GM23338 (cell line): Measurements from ENCODE around the gene NLRC5. TPM values are rescaled to one million over a fixed set of nuclear protein-coding genes. Genes with fewer than 3 reads are reported as not detected.

ENCODE experiments used
- ATAC-seq: fragments of 200-7000 bp; cut with Tn5 transposase; 3 replicates; pipeline ENCODE4 v1.9.1; 2020
- DNase-seq: peaks from one replicate; pipeline ENCODE4 v3.0.0-alpha.2; 2015; ENCODE audit warnings: low spot score
- H2AFZ ChIP-seq: fragments of 200-600 bp; sonication (generic); 2 replicates; pipeline ENCODE4 v1.8.0; 2016; ENCODE audit warnings: antibody characterized with exemption, mild to moderate bottlenecking, moderate library complexity
- H3F3A ChIP-seq: fragments of 200-600 bp; sonication (generic); replicated peaks from 2 replicates; pipeline ENCODE4 v1.8.0; 2017; ENCODE audit warnings: antibody characterized with exemption, mixed run types, low read depth
- H3K27ac ChIP-seq: fragments of 200-600 bp; sonication (generic); 2 replicates; pipeline ENCODE4 v1.6.1; 2016; ENCODE audit warnings: low read depth
- H3K27me3 ChIP-seq: fragments of 200-600 bp; sonication (generic); 2 replicates; pipeline ENCODE4 v1.8.0; 2016; ENCODE audit warnings: mild to moderate bottlenecking, mixed run types, moderate library complexity; ENCODE audit not compliant: insufficient read depth
- H3K36me3 ChIP-seq: fragments of 200-600 bp; sonication (generic); 2 replicates; pipeline ENCODE4 v1.8.0; 2016; ENCODE audit warnings: mild to moderate bottlenecking; ENCODE audit not compliant: insufficient read depth
- H3K4me1 ChIP-seq: fragments of 200-600 bp; sonication (generic); 2 replicates; pipeline ENCODE4 v1.8.0; 2016; ENCODE audit warnings: mild to moderate bottlenecking, moderate library complexity; ENCODE audit not compliant: insufficient read depth
- H3K4me2 ChIP-seq: fragments of 200-600 bp; sonication (generic); 2 replicates; pipeline ENCODE4 v1.7.1; 2017; ENCODE audit warnings: mixed run types
- H3K4me3 ChIP-seq: fragments of 200-600 bp; sonication (generic); 2 replicates; pipeline ENCODE4 v1.6.1; 2016; ENCODE audit warnings: mixed run types
- H3K79me2 ChIP-seq: fragments of 200-600 bp; sonication (generic); replicated peaks from 2 replicates; pipeline ENCODE4 v1.8.0; 2017; ENCODE audit warnings: mild to moderate bottlenecking; ENCODE audit not compliant: insufficient read depth
- H3K9me2 ChIP-seq: fragments of 200-600 bp; sonication (generic); 2 replicates; pipeline ENCODE4 v1.8.0; 2017; ENCODE audit not compliant: insufficient read depth
- H4K20me1 ChIP-seq: fragments of 200-600 bp; sonication (generic); replicated peaks from 2 replicates; pipeline ENCODE4 v1.8.0; 2017; ENCODE audit warnings: mild to moderate bottlenecking; ENCODE audit not compliant: insufficient read depth
- H3K27ac Mint-ChIP-seq: 2 replicates; pipeline ENCODE4 v1.8.0; 2020; ENCODE audit warnings: inconsistent platforms, mild to moderate bottlenecking, moderate library complexity, mixed read lengths
- H3K27me3 Mint-ChIP-seq: 3 replicates; pipeline ENCODE4 v1.8.0; 2022; ENCODE audit warnings: low read depth, mild to moderate bottlenecking, moderate library complexity, mixed read lengths, inconsistent platforms; ENCODE audit not compliant: insufficient read depth, poor library complexity
- H3K36me3 Mint-ChIP-seq: 3 replicates; pipeline ENCODE4 v1.8.0; 2021; ENCODE audit warnings: low read depth, mild to moderate bottlenecking, inconsistent platforms, moderate library complexity, mixed read lengths
- H3K4me1 Mint-ChIP-seq: 3 replicates; pipeline ENCODE4 v1.8.0; 2020; ENCODE audit warnings: mild to moderate bottlenecking, inconsistent platforms, mixed read lengths
- H3K4me3 Mint-ChIP-seq: 3 replicates; pipeline ENCODE4 v1.8.0; 2021; ENCODE audit warnings: moderate library complexity, mild to moderate bottlenecking, inconsistent platforms, mixed read lengths
- H3K9me3 Mint-ChIP-seq: 3 replicates; pipeline ENCODE4 v1.8.0; 2020; ENCODE audit warnings: moderate library complexity, mild to moderate bottlenecking, inconsistent platforms, mixed read lengths
- CREB1 ChIP-seq: fragments of 250-450 bp; sonication (Bioruptor Pico); IDR thresholded peaks from 2 replicates; pipeline ENCODE4 v1.5.0; 2020; ENCODE audit warnings: low read depth, mild to moderate bottlenecking, moderate library complexity
- ETS1 ChIP-seq: IDR thresholded peaks from 2 replicates; pipeline ENCODE4 v1.6.1; 2016; ENCODE audit warnings: antibody characterized with exemption
- EZH2phosphoT487 ChIP-seq: fragments of 200-600 bp; sonication (generic); IDR thresholded peaks from one replicate; pipeline ENCODE4 v1.8.1; 2018; ENCODE audit warnings: antibody characterized with exemption; ENCODE audit not compliant: unreplicated experiment
- JUNB ChIP-seq: IDR thresholded peaks from one replicate; pipeline ENCODE4 v1.6.1; 2016; ENCODE audit warnings: antibody characterized with exemption; ENCODE audit not compliant: unreplicated experiment
- ZNF331 ChIP-seq: fragments of 250-450 bp; sonication (Bioruptor Pico); IDR thresholded peaks from 2 replicates; pipeline ENCODE4 v1.5.0; 2020; ENCODE audit warnings: low read depth, mild to moderate bottlenecking, moderate library complexity
- ZNF462 ChIP-seq: fragments of 250-450 bp; sonication (Bioruptor Pico); IDR thresholded peaks from 2 replicates; pipeline ENCODE4 v1.5.0; 2020; ENCODE audit warnings: mild to moderate bottlenecking, moderate library complexity
- polyA plus RNA-seq: library from polyadenylated mRNA; unstranded; fragments of >200 nt; fragmentation: Nextera tagmentation; extraction: Ambion mirVana; gene quantifications from 2 replicates; pipeline ENCODE4 v1.2.1, GENCODE V29; 2016
- total RNA-seq: library from RNA; depleted of rRNA; stranded (reverse); fragments of >200 nt; shearing (Covaris generic); gene quantifications from 2 replicates; pipeline ENCODE4 v1.2.3, GENCODE V29; 2014

The NLRC5 gene
- total and polyA plus RNA-seq, 2 experiments from 2014 or later = 2.3 to 3.9 TPM

- no peak for TF ChIP-seq ZNF331
These were observed 49.9 kb downstream of the NLRC5 start (continued) for GRCh38 chr16:57039148-57039812.

GRCh38 chr16:57041182-57042156 lies 52.1 kb downstream of the NLRC5 start:
- Histone ChIP-seq H2AFZ (no peak overlapping the region), H3F3A (no peaks in the 10 kb centered on the region), H4K20me1 (no peaks in the 10 kb centered on the region), H3K4me2 (no peak overlapping the region), H3K27me3 (no peaks in the 10 kb centered on the region), H3K4me3 (no peak overlapping the region), H3K27ac (no peak overlapping the region), H3K4me1 (no peaks in the 10 kb centered on the region), H3K79me2 (no peaks in the 10 kb centered on the region), H3K36me3 (no peaks in the 10 kb centered on the region), H3K9me2 (no peaks in the 10 kb centered on the region)
- H3K27ac Mint-ChIP-seq = no peak overlapping the region
- no peak for TF ChIP-seq ZNF331
- peaks cover 14% of the 10 kb centered on the region for H3K27me3 Mint-ChIP-seq
- H3K4me3 Mint-ChIP-seq = no peak overlapping the region
- peaks cover 7% of the 10 kb centered on the region; the same call in 1 of the 3 replicates for H3K9me3 Mint-ChIP-seq
- DNase-seq (no peak), ATAC-seq (no peak)
- H3K4me1 Mint-ChIP-seq = peaks cover 13% of the 10 kb centered on the region
- H3K36me3 Mint-ChIP-seq = peaks cover 7% of the 10 kb centered on the region; the same call in 2 of the 3 replicates

GRCh38 chr16:57042157-57043111 lies 53.1 kb downstream of the NLRC5 start:
- H3K4me2 ChIP-seq = no peak overlapping the region
- H3K36me3 ChIP-seq = no peaks in the 10 kb centered on the region
- H3K27ac Mint-ChIP-seq = no peak overlapping the region
- ATAC-seq (no peak), DNase-seq (no peak)
- no peak overlapping the region for H2AFZ ChIP-seq
- peaks cover 13% of the 10 kb centered on the region for H3K4me1 Mint-ChIP-seq
- peaks cover 7% of the 10 kb centered on the region; the same call in 2 of the 3 replicates for H3K36me3 Mint-ChIP-seq
- H3K4me3 ChIP-seq = no peak overlapping the region
- no peaks in the 10 kb centered on the region for H3F3A ChIP-seq
- no peak overlapping the region for H3K27ac ChIP-seq
- no peaks in the 10 kb centered on the region for H3K9me2 ChIP-seq
- H4K20me1 ChIP-seq = no peaks in the 10 kb centered on the region
- no peaks in the 10 kb centered on the region for H3K4me1 ChIP-seq
- H3K4me3 Mint-ChIP-seq = no peak overlapping the region
- H3K79me2 ChIP-seq = no peaks in the 10 kb centered on the region
- peaks cover 7% of the 10 kb centered on the region; the same call in 1 of the 3 replicates for H3K9me3 Mint-ChIP-seq
- no peaks in the 10 kb centered on the region for H3K27me3 ChIP-seq
- peaks cover 17% of the 10 kb centered on the region for H3K27me3 Mint-ChIP-seq
- TF ChIP-seq JUNB (no peak), ETS1 (no peak), CREB1 (CRISPR knock-in tag) (no peak), EZH2phosphoT487 (no peak), ZNF462 (CRISPR knock-in tag) (no peak)
